Upper lobe of right lung (tissue), 1 donor: ENCODE results near the gene ZNF341. TPM values are rescaled to one million over a fixed set of nuclear protein-coding genes. Genes with fewer than 3 reads are reported as not detected.

Source experiments
- ATAC-seq: fragments of 200-7000 bp; cut with Tn5 transposase; one replicate; pipeline ENCODE4 v1.9.1; 2020; ENCODE audit warnings: mild to moderate bottlenecking, moderate library complexity
- DNase-seq: peaks from one replicate; pipeline ENCODE4 v3.0.0-alpha.2; 2020
- H3K27ac ChIP-seq: fragments of 200-600 bp; one replicate; pipeline ENCODE4 v1.8.0; 2022
- H3K27me3 ChIP-seq: fragments of 200-600 bp; one replicate; pipeline ENCODE4 v1.8.0; 2022; ENCODE audit warnings: mild to moderate bottlenecking
- H3K36me3 ChIP-seq: fragments of 200-600 bp; one replicate; pipeline ENCODE4 v1.8.0; 2022
- H3K4me1 ChIP-seq: fragments of 200-600 bp; one replicate; pipeline ENCODE4 v1.8.0; 2022
- H3K4me3 ChIP-seq: fragments of 200-600 bp; one replicate; pipeline ENCODE4 v1.8.0; 2022; ENCODE audit warnings: mild to moderate bottlenecking
- H3K9me3 ChIP-seq: fragments of 200-600 bp; one replicate; pipeline ENCODE4 v1.8.0; 2022
- intact Hi-C: fragments of 100-400 bp; cut with DNase I; formaldehyde crosslinking; loops from one replicate; pipeline ENCODE4 v1.11.0; 2022
- total RNA-seq: library from RNA; stranded (reverse); fragmentation: NEBNext Ultra II Directional; extraction: Animal tissue kit (Norgen Biotek cat#: 25700); gene quantifications from one replicate; pipeline ENCODE4 v1.2.1, GENCODE V29; 2021
- TF ChIP-seq, protein P1 (sequence below): fragments of 200-600 bp; IDR thresholded peaks from one replicate; pipeline ENCODE4 v1.8.0; 2022; ENCODE audit warnings: antibody characterized with exemption
- donor health status: DM: no; HTN: yes; CAD: no; lungs with severe emphysema.

Gene ZNF341
- total RNA-seq, 1 donor from 2014 or later, result 4.8 TPM

- intact Hi-C loops, result no loop called here
Measured at GRCh38 chr20:33686984-33687366, 44.8 kb upstream of the ZNF341 start.

GRCh38 chr20:33687370-33687915 lies 44.4 kb upstream of the ZNF341 start:
- DNase-seq, result no peak
- TF ChIP-seq, protein P1, sequence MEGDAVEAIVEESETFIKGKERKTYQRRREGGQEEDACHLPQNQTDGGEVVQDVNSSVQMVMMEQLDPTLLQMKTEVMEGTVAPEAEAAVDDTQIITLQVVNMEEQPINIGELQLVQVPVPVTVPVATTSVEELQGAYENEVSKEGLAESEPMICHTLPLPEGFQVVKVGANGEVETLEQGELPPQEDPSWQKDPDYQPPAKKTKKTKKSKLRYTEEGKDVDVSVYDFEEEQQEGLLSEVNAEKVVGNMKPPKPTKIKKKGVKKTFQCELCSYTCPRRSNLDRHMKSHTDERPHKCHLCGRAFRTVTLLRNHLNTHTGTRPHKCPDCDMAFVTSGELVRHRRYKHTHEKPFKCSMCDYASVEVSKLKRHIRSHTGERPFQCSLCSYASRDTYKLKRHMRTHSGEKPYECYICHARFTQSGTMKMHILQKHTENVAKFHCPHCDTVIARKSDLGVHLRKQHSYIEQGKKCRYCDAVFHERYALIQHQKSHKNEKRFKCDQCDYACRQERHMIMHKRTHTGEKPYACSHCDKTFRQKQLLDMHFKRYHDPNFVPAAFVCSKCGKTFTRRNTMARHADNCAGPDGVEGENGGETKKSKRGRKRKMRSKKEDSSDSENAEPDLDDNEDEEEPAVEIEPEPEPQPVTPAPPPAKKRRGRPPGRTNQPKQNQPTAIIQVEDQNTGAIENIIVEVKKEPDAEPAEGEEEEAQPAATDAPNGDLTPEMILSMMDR, result no peak
- Histone ChIP-seq H3K4me3 (no peak overlapping the region), H3K27me3 (no peaks in the 10 kb centered on the region), H3K36me3 (no peaks in the 10 kb centered on the region), H3K4me1 (peaks cover 18% of the 10 kb centered on the region), H3K9me3 (no peaks in the 10 kb centered on the region), H3K27ac (no peak overlapping the region)
- ATAC-seq, result peak; percentile 5
- intact Hi-C loops, result no loop called here

More at GRCh38 chr20:33686984-33687366, 44.8 kb upstream of the ZNF341 start:
- Histone ChIP-seq H3K9me3 (no peaks in the 10 kb centered on the region), H3K4me3 (peak overlapping the region; percentile 34), H3K27me3 (no peaks in the 10 kb centered on the region), H3K4me1 (peaks cover 18% of the 10 kb centered on the region), H3K36me3 (no peaks in the 10 kb centered on the region), H3K27ac (no peak overlapping the region)
- DNase-seq (no peak), ATAC-seq (no peak)
- TF ChIP-seq, protein P1, result no peak

DNA sequence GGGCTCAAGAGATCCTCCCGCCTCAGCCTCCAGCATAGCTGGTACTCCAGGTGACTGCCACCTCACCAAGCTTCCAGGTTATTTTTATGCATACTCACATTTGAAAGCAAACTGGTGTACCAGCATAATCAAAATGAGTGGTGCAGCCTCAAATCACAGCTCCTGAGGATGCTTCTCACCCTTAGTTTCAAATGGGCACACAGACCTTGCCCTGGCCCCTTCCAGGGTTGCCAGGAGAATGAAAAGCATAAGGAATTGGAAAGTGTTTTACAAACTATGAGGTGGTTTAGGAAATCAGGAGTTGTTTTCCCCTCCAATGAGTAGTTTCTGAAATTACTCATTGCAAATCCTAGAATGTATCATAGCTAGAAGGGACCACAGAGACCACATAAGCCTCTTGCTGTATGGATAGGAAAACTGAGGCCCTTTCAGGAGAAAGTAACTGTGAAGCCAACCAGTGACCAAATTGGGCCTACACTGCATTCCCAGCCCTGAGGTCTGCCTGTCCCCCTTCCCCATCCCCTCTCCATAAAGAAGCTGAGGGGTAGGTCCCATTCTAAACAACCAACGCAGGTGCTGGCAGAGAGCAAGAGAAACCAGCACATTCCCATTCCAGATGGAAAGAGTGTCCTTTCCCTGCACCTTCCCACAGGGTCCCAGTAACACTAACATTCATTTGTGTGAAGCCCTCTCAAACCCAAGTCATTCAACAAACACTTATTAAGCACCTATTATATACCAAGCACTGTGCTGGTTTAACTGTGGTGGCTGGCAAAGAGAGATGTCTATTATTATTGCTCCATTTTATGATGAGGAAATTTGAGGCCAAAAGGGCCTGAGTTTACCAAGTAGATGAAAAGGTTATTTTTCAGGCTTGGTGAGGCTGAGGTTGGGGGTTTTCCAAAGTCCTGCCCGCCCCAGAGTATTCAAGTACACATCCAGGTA lies 43.5 kb upstream of the ZNF341 start:
- H3K9me3 ChIP-seq, result no peaks in the 10 kb centered on the region
- ATAC-seq (no peak), DNase-seq (no peak)
- no peak overlapping the region for H3K27ac ChIP-seq
- no peak overlapping the region for H3K4me3 ChIP-seq
- H3K27me3 ChIP-seq, result no peaks in the 10 kb centered on the region
- TF ChIP-seq, protein P1, result no peak
- intact Hi-C loops, result no loop called here
- peaks cover 18% of the 10 kb centered on the region for H3K4me1 ChIP-seq
- H3K36me3 ChIP-seq, result no peaks in the 10 kb centered on the region

- no peaks in the 10 kb centered on the region for H3K27me3 ChIP-seq
- no peaks in the 10 kb centered on the region for H3K9me3 ChIP-seq
- intact Hi-C loops, result no loop called here
- no peak overlapping the region for H3K27ac ChIP-seq
- DNase-seq, result no peak
- H3K36me3 ChIP-seq, result no peaks in the 10 kb centered on the region
- no peak for ATAC-seq
- no peak overlapping the region for H3K4me3 ChIP-seq
- H3K4me1 ChIP-seq, result peaks cover 21% of the 10 kb centered on the region
- TF ChIP-seq, protein P1, result no peak
Measured at GRCh38 chr20:33688938-33689424, 42.8 kb upstream of the ZNF341 start.

DNA sequence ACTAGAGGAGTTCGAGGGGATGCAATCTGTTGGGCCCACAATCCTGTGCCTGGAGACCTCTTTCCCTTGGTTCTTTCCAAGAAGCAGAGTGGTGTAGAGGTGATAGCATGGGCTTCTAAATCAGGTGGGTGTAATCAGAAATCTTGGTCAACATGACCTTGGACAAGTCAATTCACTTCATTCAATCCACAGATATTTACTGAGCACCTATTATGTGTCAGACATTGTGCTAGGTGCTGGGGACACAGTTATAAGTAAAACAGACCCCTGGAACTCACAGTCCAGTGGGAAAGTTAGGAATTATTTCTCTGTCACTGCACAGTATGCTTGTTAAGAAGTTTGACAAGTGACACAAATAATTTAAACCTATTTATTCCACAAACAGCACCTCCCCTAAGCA lies 42.3 kb upstream of the ZNF341 start:
- Histone ChIP-seq H3K27me3 (no peaks in the 10 kb centered on the region), H3K4me1 (peaks cover 25% of the 10 kb centered on the region), H3K36me3 (no peaks in the 10 kb centered on the region), H3K4me3 (no peak overlapping the region), H3K27ac (no peak overlapping the region), H3K9me3 (no peaks in the 10 kb centered on the region)
- intact Hi-C loops, result no loop called here
- TF ChIP-seq, protein P1, result no peak
- ATAC-seq, result no peak
- DNase-seq, result no peak
